ENCODE data around the gene PRLHR. TPM values are rescaled to one million over a fixed set of nuclear protein-coding genes. Genes with fewer than 3 reads are reported as not detected.

Gene PRLHR
- total RNA-seq, 2 donors from 2014 or later: not detected

GRCh38 chr10:118568327-118568848, 27.1 kb downstream of the PRLHR start:
- Histone ChIP-seq H3K27ac (no peak overlapping the region), H3K36me3 (no peaks in the 10 kb centered on the region), H3K4me3 (peak overlapping the region; percentile 54), H3K27me3 (replicated peaks; ENCODE audit: insufficient read depth) (no peaks in the 10 kb centered on the region), H3K9me3 (no peaks in the 10 kb centered on the region), H3K4me1 (ENCODE audit: control insufficient read depth in 1 of 2, low read depth in 2 of 2) (peaks cover 4 to 42% of the 10 kb centered on the region in 2 donors)
- peak; percentile 85 for TF ChIP-seq CTCF (IDR thresholded peaks at IDR 0.05)
- no peak for DNase-seq (ENCODE audit: low spot score)
- no peak for ATAC-seq (ENCODE audit: insufficient number of reproducible peaks, low FRiP score, low read depth)

- no peak for ATAC-seq (ENCODE audit: insufficient number of reproducible peaks, low FRiP score, low read depth)
- no peak overlapping the region for H3K27ac ChIP-seq
- no peaks in the 10 kb centered on the region for H3K36me3 ChIP-seq
- H3K27me3 ChIP-seq (replicated peaks; ENCODE audit: insufficient read depth): no peaks in the 10 kb centered on the region
- no peak overlapping the region for H3K4me3 ChIP-seq
- H3K4me1 ChIP-seq (ENCODE audit: control insufficient read depth in 1 of 2, low read depth in 2 of 2): peaks cover 4 to 42% of the 10 kb centered on the region in 2 donors
- no peak for TF ChIP-seq CTCF (IDR thresholded peaks at IDR 0.05)
- no peak for DNase-seq (ENCODE audit: low spot score)
- H3K9me3 ChIP-seq: no peaks in the 10 kb centered on the region
These were observed 27.7 kb downstream of the PRLHR start for GRCh38 chr10:118567701-118568248.

- Histone ChIP-seq H3K9me3 (no peaks in the 10 kb centered on the region), H3K27me3 (replicated peaks; ENCODE audit: insufficient read depth) (no peaks in the 10 kb centered on the region), H3K4me1 (ENCODE audit: control insufficient read depth in 1 of 2, low read depth in 2 of 2) (peaks cover 4 to 42% of the 10 kb centered on the region in 2 donors), H3K27ac (no peak overlapping the region), H3K36me3 (no peaks in the 10 kb centered on the region), H3K4me3 (no peak overlapping the region)
- DNase-seq (ENCODE audit: low spot score): no peak
- no peak for TF ChIP-seq CTCF (IDR thresholded peaks at IDR 0.05)
- ATAC-seq (ENCODE audit: insufficient number of reproducible peaks, low FRiP score, low read depth): no peak
These were observed 28.5 kb downstream of the PRLHR start for GRCh38 chr10:118566911-118567310.

- ATAC-seq (ENCODE audit: insufficient number of reproducible peaks, low FRiP score, low read depth): no peak
- H3K36me3 ChIP-seq: no peaks in the 10 kb centered on the region
- no peaks in the 10 kb centered on the region for H3K27me3 ChIP-seq (replicated peaks; ENCODE audit: insufficient read depth)
- H3K4me1 ChIP-seq (ENCODE audit: control insufficient read depth in 1 of 2, low read depth in 2 of 2): peaks cover 0 to 31% of the 10 kb centered on the region in 2 donors
- no peak overlapping the region for H3K27ac ChIP-seq
- H3K4me3 ChIP-seq: no peak overlapping the region
- peaks cover 1% of the 10 kb centered on the region for H3K9me3 ChIP-seq
- TF ChIP-seq CTCF (IDR thresholded peaks at IDR 0.05): no peak
- DNase-seq (ENCODE audit: low spot score): no peak
These were observed 30.0 kb downstream of the PRLHR start for GRCh38 chr10:118565301-118566075.

GRCh38 chr10:118564652-118565051, 30.8 kb downstream of the PRLHR start:
- DNase-seq (ENCODE audit: low spot score) (no peak), ATAC-seq (ENCODE audit: insufficient number of reproducible peaks, low FRiP score, low read depth) (no peak)
- no peak overlapping the region for H3K4me3 ChIP-seq
- TF ChIP-seq CTCF (IDR thresholded peaks at IDR 0.05): no peak
- H3K27me3 ChIP-seq (replicated peaks; ENCODE audit: insufficient read depth): no peaks in the 10 kb centered on the region
- H3K4me1 ChIP-seq (ENCODE audit: control insufficient read depth in 1 of 2, low read depth in 2 of 2): peaks cover 0 to 22% of the 10 kb centered on the region in 2 donors
- H3K36me3 ChIP-seq: no peaks in the 10 kb centered on the region
- H3K27ac ChIP-seq: no peak overlapping the region
- H3K9me3 ChIP-seq: peaks cover 5% of the 10 kb centered on the region

Measured in thoracic aorta (tissue), 2 donors.